Endothelial cell of umbilical vein (primary cell): ENCODE results near the gene UIMC1.

ENCODE experiments used
- CTCF ChIP-seq, 2 donors: IDR thresholded peaks; 1 replicate in 1 of 2; 2 replicates in 1 of 2; pipeline ENCODE4 v1.5.1; 2011; ENCODE audit warnings: low read length in 2 of 2, mild to moderate bottlenecking in 2 of 2, moderate library complexity in 2 of 2, control low read depth in 1 of 2, inconsistent platforms in 1 of 2, low read depth in 1 of 2; ENCODE audit not compliant: insufficient read depth in 1 of 2; ENCODE audit errors: extremely low read depth in 1 of 2
- EZH2 ChIP-seq: IDR thresholded peaks from 2 replicates; pipeline ENCODE4 v1.6.1; 2012; ENCODE audit warnings: borderline replicate concordance, low read depth, mild to moderate bottlenecking, moderate library complexity, low read length, inconsistent platforms; ENCODE audit not compliant: severe bottlenecking
- GATA2 ChIP-seq: IDR thresholded peaks from 2 replicates; pipeline ENCODE4 v1.7.0; 2011; ENCODE audit warnings: low read depth, mild to moderate bottlenecking, moderate library complexity, mixed read lengths, low read length; ENCODE audit not compliant: insufficient read length, insufficient read depth
- JUN ChIP-seq: IDR thresholded peaks from 2 replicates; pipeline ENCODE4 v1.6.1; 2011; ENCODE audit warnings: borderline replicate concordance, low read depth; ENCODE audit not compliant: insufficient read length, insufficient read depth
- POLR2A ChIP-seq: IDR thresholded peaks from 2 replicates; pipeline ENCODE4 v1.6.1; 2012; ENCODE audit warnings: low read depth, mild to moderate bottlenecking, control low read depth, low read length

DNA sequence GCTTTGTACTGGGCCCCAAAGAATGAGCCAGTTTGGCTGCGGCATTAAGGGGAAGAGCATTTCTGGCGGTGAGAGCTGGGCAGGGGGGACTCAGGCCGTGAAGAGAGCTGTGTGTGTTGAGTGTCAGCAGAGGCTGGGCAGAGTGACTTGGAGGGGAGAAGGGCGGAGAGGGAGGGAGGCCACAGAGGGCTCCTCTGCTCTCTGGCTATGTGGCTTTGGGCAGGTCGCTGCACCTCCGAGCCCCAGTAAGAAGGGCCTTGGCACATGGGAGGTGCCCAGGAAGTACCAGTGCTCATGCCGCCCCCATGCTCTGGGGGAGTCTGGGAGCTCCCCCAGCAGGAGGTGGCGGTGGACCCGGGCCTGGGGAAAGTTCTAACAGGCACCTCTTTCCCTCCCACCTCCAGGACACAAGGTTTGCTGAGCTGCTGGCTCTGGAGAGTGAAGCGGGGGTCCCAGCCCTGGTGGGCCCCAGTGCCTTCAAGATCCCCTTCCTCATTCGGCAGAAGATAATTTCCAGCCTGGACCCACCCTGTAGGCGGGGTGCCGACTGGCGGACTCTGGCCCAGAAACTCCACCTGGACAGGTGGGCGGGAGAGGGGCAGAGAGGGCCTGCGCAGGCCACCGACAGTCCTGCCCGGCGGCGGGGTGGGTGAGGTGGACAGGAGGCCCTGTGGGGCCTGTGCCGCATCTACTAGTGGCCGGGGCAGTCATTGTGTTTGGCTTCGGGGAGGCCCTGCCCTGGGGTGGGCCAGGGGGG, 127.5 kb downstream of the UIMC1 start:
- TF ChIP-seq EZH2 (no peak), GATA2 (no peak), POLR2A (no peak), JUN (no peak), CTCF (IDR thresholded peaks at IDR 0.05; ENCODE audit: extremely low read depth in 1 of 2, insufficient read depth in 1 of 2, low read depth in 1 of 2, low read length in 2 of 2) (no peak)
